WTC11 (cell line): ENCODE measurements around the gene HDHD5. TPM values are rescaled to one million over a fixed set of nuclear protein-coding genes. Genes with fewer than 3 reads are reported as not detected.

Experiments
- ATAC-seq: fragments of 200-7000 bp; cut with Tn5 transposase; 2 replicates; pipeline ENCODE4 v1.10.0; 2021; ENCODE audit warnings: mild to moderate bottlenecking, moderate library complexity
- CTCF ChIA-PET: fragments of 300-600 bp; sonication (Branson Sonifier 250); formaldehyde crosslinking; loops from one replicate; lab custom pipeline; 2021; ENCODE audit warnings: antibody characterized with exemption; lab: Charles Lee
- POLR2A ChIA-PET: fragments of 350-600 bp; sonication (Branson Sonifier 250); formaldehyde crosslinking; loops from one replicate; lab custom pipeline; 2021; ENCODE audit warnings: antibody characterized with exemption; lab: Charles Lee
- DNase-seq: peaks from one replicate; pipeline ENCODE4 v3.0.0; 2021; ENCODE audit warnings: low spot score
- H3K27ac Mint-ChIP-seq: 2 replicates; pipeline ENCODE4 v1.8.0; 2021; ENCODE audit warnings: mixed read lengths
- H3K27me3 Mint-ChIP-seq: 2 replicates; pipeline ENCODE4 v1.8.0; 2021; ENCODE audit warnings: low read depth, mild to moderate bottlenecking, moderate library complexity, mixed read lengths
- H3K36me3 Mint-ChIP-seq: 2 replicates; pipeline ENCODE4 v1.8.0; 2021; ENCODE audit warnings: mixed read lengths
- H3K4me1 Mint-ChIP-seq: 2 replicates; pipeline ENCODE4 v1.8.0; 2022; ENCODE audit warnings: mixed read lengths
- H3K4me3 Mint-ChIP-seq: 2 replicates; pipeline ENCODE4 v1.8.0; 2021; ENCODE audit warnings: mild to moderate bottlenecking, moderate library complexity, mixed read lengths
- H3K9me3 Mint-ChIP-seq: 2 replicates; pipeline ENCODE4 v1.8.0; 2021; ENCODE audit warnings: mixed read lengths
- ERG ChIP-seq: fragments of 250-450 bp; sonication (Bioruptor Pico); IDR thresholded peaks from 2 replicates; pipeline ENCODE4 v1.8.0; 2021; ENCODE audit warnings: mild to moderate bottlenecking
- ETV6 ChIP-seq: sonication (generic); formaldehyde crosslinking; IDR thresholded peaks from 2 replicates; pipeline ENCODE4 v1.8.1; 2022; ENCODE audit warnings: mild to moderate bottlenecking, missing genetic modification reagents
- GTF2I ChIP-seq: fragments of 250-450 bp; sonication (Bioruptor Pico); conservative IDR thresholded peaks from 2 replicates; pipeline ENCODE4 v1.4.0; 2021; ENCODE audit warnings: mild to moderate bottlenecking
- IRF2 ChIP-seq: sonication (generic); formaldehyde crosslinking; IDR thresholded peaks from 2 replicates; pipeline ENCODE4 v1.8.0; 2022; ENCODE audit warnings: low read depth, missing genetic modification reagents, borderline replicate concordance
- KAT7 ChIP-seq: sonication (generic); formaldehyde crosslinking; IDR thresholded peaks from 2 replicates; pipeline ENCODE4 v1.8.1; 2023; ENCODE audit warnings: missing genetic modification reagents, mild to moderate bottlenecking, borderline replicate concordance
- MXD4 ChIP-seq: fragments of 250-450 bp; sonication (Bioruptor Pico); IDR thresholded peaks from 2 replicates; pipeline ENCODE4 v1.8.0; 2021; ENCODE audit warnings: mild to moderate bottlenecking, moderate library complexity, borderline replicate concordance
- NFATC4 ChIP-seq: fragments of 250-450 bp; sonication (Bioruptor Pico); IDR thresholded peaks from 2 replicates; pipeline ENCODE4 v1.9.0; 2021; ENCODE audit warnings: mild to moderate bottlenecking
- PREB ChIP-seq: sonication (generic); formaldehyde crosslinking; IDR thresholded peaks from 2 replicates; pipeline ENCODE4 v1.8.1; 2022; ENCODE audit warnings: mild to moderate bottlenecking, missing genetic modification reagents, moderate library complexity, borderline replicate concordance
- RORB ChIP-seq: fragments of 250-450 bp; sonication (Bioruptor Pico); IDR thresholded peaks from 2 replicates; pipeline ENCODE4 v1.9.0; 2021; ENCODE audit warnings: mild to moderate bottlenecking
- SMAD3 ChIP-seq: sonication (generic); formaldehyde crosslinking; IDR thresholded peaks from 2 replicates; pipeline ENCODE4 v1.8.0; 2022; ENCODE audit warnings: missing genetic modification reagents, mild to moderate bottlenecking, borderline replicate concordance
- TCF7 ChIP-seq: sonication (generic); formaldehyde crosslinking; IDR thresholded peaks from 2 replicates; pipeline ENCODE4 v1.8.0; 2022; ENCODE audit warnings: mild to moderate bottlenecking, low read depth, missing genetic modification reagents, moderate library complexity
- TEAD1 ChIP-seq: sonication (generic); formaldehyde crosslinking; IDR thresholded peaks from 2 replicates; pipeline ENCODE4 v1.8.0; 2022; ENCODE audit warnings: mild to moderate bottlenecking, missing genetic modification reagents
- TP53 ChIP-seq: sonication (generic); formaldehyde crosslinking; IDR thresholded peaks from 2 replicates; pipeline ENCODE4 v1.8.1; 2023; ENCODE audit warnings: mild to moderate bottlenecking, missing genetic modification reagents
- ZNF281 ChIP-seq: sonication (generic); formaldehyde crosslinking; IDR thresholded peaks from 2 replicates; pipeline ENCODE4 v1.8.0; 2023; ENCODE audit warnings: mild to moderate bottlenecking, missing genetic modification reagents
- ZNF317 ChIP-seq: sonication (generic); formaldehyde crosslinking; IDR thresholded peaks from 2 replicates; pipeline ENCODE4 v1.8.1; 2023; ENCODE audit warnings: low read depth, mild to moderate bottlenecking, moderate library complexity, missing genetic modification reagents, borderline replicate concordance
- ZNF671 ChIP-seq: fragments of 250-450 bp; sonication (Bioruptor Pico); IDR thresholded peaks from 2 replicates; pipeline ENCODE4 v1.8.0; 2021; ENCODE audit warnings: mild to moderate bottlenecking
- ZSCAN18 ChIP-seq: fragments of 250-450 bp; sonication (Bioruptor Pico); IDR thresholded peaks from 2 replicates; pipeline ENCODE4 v2.1.2; 2022; ENCODE audit warnings: mild to moderate bottlenecking, moderate library complexity
- total RNA-seq: library from RNA; stranded (reverse); gene quantifications from 3 replicates; pipeline ENCODE4 v1.2.3, GENCODE V29; 2021
- TF ChIP-seq, protein P1 (sequence below): fragments of 200-600 bp; IDR thresholded peaks from 2 replicates; pipeline ENCODE4 v1.8.0; 2022; ENCODE audit warnings: antibody characterized with exemption
- TF ChIP-seq, protein P2 (sequence below): sonication (generic); formaldehyde crosslinking; IDR thresholded peaks from 2 replicates; pipeline ENCODE4 v1.8.1; 2023; ENCODE audit warnings: mild to moderate bottlenecking, missing genetic modification reagents, moderate library complexity
- TF ChIP-seq, protein P3 (sequence below): fragments of 250-450 bp; sonication (Bioruptor Pico); conservative IDR thresholded peaks from 2 replicates; pipeline ENCODE4 v1.9.0; 2021; ENCODE audit warnings: mild to moderate bottlenecking

HDHD5 gene
- total RNA-seq, 1 experiment from 2014 or later = 84.0 TPM

DNA sequence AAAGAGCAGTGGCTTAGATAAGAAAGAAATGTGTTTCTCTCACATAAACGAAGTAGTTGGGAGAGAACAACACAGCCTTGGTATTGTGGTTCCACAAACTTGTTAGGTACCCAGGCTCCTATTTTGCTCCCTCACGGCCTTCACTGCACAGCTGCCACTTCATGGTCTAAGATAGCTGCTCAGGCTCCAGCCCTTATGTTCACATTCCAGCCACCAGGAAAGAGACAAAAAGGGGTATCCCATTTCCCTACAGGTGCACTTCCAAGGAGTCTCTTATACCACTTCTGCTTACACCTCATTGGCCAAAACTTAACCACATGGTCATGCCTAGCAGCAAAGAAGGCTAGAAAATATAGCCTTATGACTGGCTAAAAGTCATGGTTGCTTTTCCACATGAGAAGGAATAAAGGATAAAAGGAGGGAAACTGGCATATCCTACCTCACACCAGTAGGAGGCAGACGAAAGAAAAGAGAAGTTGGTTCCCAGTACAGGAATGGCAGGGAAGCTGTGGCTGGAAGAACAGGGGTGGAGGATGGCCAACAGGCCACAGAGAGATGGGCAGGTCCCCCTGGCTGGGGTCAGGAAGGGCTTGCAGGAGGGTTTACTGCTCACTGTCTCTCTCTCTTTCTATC is 5.4 kb upstream of the HDHD5 start:
- TF ChIP-seq SMAD3 (CRISPR knock-in tag) (no peak), GTF2I (CRISPR knock-in tag) (0 out of 2 replicates have a peak, but pooled peaks have one; percentile 50)
- TF ChIP-seq, protein P1, sequence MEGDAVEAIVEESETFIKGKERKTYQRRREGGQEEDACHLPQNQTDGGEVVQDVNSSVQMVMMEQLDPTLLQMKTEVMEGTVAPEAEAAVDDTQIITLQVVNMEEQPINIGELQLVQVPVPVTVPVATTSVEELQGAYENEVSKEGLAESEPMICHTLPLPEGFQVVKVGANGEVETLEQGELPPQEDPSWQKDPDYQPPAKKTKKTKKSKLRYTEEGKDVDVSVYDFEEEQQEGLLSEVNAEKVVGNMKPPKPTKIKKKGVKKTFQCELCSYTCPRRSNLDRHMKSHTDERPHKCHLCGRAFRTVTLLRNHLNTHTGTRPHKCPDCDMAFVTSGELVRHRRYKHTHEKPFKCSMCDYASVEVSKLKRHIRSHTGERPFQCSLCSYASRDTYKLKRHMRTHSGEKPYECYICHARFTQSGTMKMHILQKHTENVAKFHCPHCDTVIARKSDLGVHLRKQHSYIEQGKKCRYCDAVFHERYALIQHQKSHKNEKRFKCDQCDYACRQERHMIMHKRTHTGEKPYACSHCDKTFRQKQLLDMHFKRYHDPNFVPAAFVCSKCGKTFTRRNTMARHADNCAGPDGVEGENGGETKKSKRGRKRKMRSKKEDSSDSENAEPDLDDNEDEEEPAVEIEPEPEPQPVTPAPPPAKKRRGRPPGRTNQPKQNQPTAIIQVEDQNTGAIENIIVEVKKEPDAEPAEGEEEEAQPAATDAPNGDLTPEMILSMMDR = peak; percentile 44
- DNase-seq (peak; percentile 21), ATAC-seq (peak; percentile 81)
- Mint-ChIP-seq H3K27ac (no peak overlapping the region), H3K27me3 (peaks cover 8% of the 10 kb centered on the region), H3K4me1 (peaks cover 6% of the 10 kb centered on the region), H3K36me3 (no peaks in the 10 kb centered on the region), H3K9me3 (no peaks in the 10 kb centered on the region), H3K4me3 (no peak overlapping the region)
- ChIA-PET CTCF (interaction anchor here (0.6 to 2.0 kb wide), 29 partner anchors 10 to 621 kb away, joined by 3 to 12 read pairs (median 4); no protein-coding TSS in a partner anchor), POLR2A (no interaction called here)

DNA sequence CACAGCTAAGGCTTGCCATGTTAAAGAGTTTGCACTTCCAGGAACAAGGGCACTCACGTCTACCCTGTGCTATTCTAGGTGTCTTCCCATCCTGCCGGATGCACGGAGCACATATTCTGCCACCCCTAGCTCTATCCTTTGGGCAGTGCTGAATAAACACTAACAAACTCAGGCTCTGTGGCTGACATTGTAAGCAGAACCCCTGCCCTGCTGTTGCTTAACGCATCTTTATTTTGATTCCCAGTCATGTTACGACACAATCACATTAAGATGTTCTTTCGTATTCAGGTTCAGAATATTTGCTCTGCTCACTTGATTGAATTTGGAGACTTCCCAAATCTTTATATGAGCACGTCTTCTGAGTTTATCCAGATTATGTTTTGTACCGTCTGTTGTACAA is 3.7 kb upstream of the HDHD5 start:
- POLR2A ChIA-PET = interaction anchor here (1.1 kb wide), 1 partner anchor 12 kb away, joined by 3 read pairs; no protein-coding TSS in a partner anchor
- Mint-ChIP-seq H3K27me3 (peaks cover 5% of the 10 kb centered on the region; the same call in 1 of the 2 replicates), H3K4me1 (peaks cover 12% of the 10 kb centered on the region), H3K36me3 (no peaks in the 10 kb centered on the region), H3K9me3 (no peaks in the 10 kb centered on the region), H3K4me3 (no peak overlapping the region), H3K27ac (no peak overlapping the region)
- ATAC-seq (no peak), DNase-seq (no peak)
- CTCF ChIA-PET = interaction anchor here (7.9 kb wide), 1 partner anchor 9 kb away, joined by 108 read pairs; no protein-coding TSS in a partner anchor
- TF ChIP-seq, protein P2, sequence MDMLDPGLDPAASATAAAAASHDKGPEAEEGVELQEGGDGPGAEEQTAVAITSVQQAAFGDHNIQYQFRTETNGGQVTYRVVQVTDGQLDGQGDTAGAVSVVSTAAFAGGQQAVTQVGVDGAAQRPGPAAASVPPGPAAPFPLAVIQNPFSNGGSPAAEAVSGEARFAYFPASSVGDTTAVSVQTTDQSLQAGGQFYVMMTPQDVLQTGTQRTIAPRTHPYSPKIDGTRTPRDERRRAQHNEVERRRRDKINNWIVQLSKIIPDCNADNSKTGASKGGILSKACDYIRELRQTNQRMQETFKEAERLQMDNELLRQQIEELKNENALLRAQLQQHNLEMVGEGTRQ = no peak
- no peak for TF ChIP-seq RORB (CRISPR knock-in tag)

DNA sequence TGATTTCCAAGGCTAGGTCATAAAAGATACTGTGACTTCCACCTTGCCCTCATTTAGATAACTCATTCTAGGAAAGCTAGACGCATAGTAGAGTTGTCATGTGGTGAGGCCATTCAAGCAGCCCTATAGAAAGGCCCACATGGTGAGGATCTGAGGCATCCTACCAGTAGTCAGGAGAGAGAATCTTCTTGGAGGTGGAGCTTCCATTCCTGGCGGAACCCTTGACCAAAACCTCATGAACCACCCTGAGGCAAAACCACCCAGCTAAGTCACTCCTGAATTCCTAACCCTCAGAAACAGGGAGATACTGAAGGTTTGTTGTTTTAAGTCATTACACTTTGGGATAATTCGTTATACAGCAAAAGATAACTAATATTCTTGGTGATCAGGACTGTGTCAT is 2.9 kb upstream of the HDHD5 start:
- Mint-ChIP-seq H3K27ac (no peak overlapping the region), H3K4me3 (no peak overlapping the region), H3K4me1 (peaks cover 18% of the 10 kb centered on the region), H3K27me3 (peaks cover 5% of the 10 kb centered on the region; the same call in 1 of the 2 replicates), H3K36me3 (no peaks in the 10 kb centered on the region), H3K9me3 (no peaks in the 10 kb centered on the region)
- DNase-seq = no peak
- ChIA-PET POLR2A (interaction anchor here (1.1 kb wide), 1 partner anchor 12 kb away, joined by 3 read pairs; no protein-coding TSS in a partner anchor), CTCF (interaction anchor here (7.9 kb wide), 1 partner anchor 10 kb away, joined by 108 read pairs; no protein-coding TSS in a partner anchor)
- ATAC-seq = no peak
- TF ChIP-seq TCF7 = no peak
- TF ChIP-seq TEAD1 (CRISPR knock-in tag) = no peak
- TF ChIP-seq ZSCAN18 (CRISPR knock-in tag) = no peak
- TF ChIP-seq ERG (CRISPR knock-in tag) = no peak
- TF ChIP-seq ETV6 (CRISPR knock-in tag) = no peak
- TF ChIP-seq TP53 = no peak
- TF ChIP-seq PREB (CRISPR knock-in tag) = no peak
- no peak for TF ChIP-seq NFATC4
- no peak for TF ChIP-seq IRF2 (CRISPR knock-in tag)
- TF ChIP-seq KAT7 (CRISPR knock-in tag) = no peak
- TF ChIP-seq ZNF281 = no peak
- no peak for TF ChIP-seq ZNF671 (CRISPR knock-in tag)
- TF ChIP-seq, protein P3, sequence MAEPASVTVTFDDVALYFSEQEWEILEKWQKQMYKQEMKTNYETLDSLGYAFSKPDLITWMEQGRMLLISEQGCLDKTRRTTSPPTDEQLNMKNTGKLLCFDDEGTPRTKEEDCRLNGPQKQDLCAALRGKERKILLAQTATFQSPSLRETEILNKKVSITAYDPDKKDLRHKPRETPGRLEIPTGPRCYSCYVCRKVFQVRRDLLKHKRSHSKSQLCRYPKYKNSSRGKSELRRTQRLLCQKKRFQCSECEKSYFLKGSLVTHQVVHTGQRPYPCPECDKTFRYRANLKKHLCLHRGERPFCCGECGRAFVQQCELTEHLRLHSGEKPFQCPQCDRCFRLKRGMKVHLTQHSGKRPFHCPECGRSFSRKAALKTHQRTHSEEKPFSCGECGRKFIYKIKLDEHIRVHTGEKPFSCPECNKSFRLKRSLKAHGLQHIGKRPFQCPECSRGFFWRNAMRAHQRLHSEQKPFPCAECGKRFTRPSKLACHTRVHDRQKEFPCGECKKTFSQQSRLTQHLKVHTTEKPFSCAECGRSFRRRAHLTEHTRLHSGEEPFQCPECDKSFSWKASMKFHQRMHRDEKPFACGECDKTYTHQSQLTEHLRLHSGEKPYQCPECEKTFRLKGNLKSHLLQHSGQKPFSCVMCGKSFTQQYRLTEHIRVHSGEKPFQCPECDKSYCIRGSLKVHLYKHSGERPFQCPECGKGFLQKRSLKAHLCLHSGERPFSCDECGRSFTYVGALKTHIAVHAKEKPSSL (CRISPR knock-in tag) = no peak
- no peak for TF ChIP-seq ZNF317 (CRISPR knock-in tag)
- no peak for TF ChIP-seq MXD4 (CRISPR knock-in tag)
